Esophagus squamous epithelium (tissue), 4 donors: Measurements from ENCODE around the gene OPCML.

Experiments
- POLR2A ChIP-seq, 4 donors: fragments of 450-650 bp; IDR thresholded peaks; one replicate each; pipeline ENCODE4 v1.6.1; 2017; ENCODE audit warnings: antibody characterized with exemption in 4 of 4, mild to moderate bottlenecking in 4 of 4, moderate library complexity in 3 of 4
- TF ChIP-seq, protein P1 (sequence below), 6 experiments: fragments of 450-650 bp in 4 of 6; fragments of 200-600 bp in 2 of 6; sonication (generic) in 2 of 6; IDR thresholded peaks; one replicate each; pipeline ENCODE4 v1.5.1; 2016 to 2019; ENCODE audit warnings: antibody characterized with exemption in 6 of 6, mild to moderate bottlenecking in 4 of 6, moderate library complexity in 4 of 6

- TF ChIP-seq, protein P1, sequence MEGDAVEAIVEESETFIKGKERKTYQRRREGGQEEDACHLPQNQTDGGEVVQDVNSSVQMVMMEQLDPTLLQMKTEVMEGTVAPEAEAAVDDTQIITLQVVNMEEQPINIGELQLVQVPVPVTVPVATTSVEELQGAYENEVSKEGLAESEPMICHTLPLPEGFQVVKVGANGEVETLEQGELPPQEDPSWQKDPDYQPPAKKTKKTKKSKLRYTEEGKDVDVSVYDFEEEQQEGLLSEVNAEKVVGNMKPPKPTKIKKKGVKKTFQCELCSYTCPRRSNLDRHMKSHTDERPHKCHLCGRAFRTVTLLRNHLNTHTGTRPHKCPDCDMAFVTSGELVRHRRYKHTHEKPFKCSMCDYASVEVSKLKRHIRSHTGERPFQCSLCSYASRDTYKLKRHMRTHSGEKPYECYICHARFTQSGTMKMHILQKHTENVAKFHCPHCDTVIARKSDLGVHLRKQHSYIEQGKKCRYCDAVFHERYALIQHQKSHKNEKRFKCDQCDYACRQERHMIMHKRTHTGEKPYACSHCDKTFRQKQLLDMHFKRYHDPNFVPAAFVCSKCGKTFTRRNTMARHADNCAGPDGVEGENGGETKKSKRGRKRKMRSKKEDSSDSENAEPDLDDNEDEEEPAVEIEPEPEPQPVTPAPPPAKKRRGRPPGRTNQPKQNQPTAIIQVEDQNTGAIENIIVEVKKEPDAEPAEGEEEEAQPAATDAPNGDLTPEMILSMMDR (IDR thresholded peaks at IDR 0.05): no peak
- no peak for TF ChIP-seq POLR2A (IDR thresholded peaks at IDR 0.05)
Observed at GRCh38 chr11:132790971-132791370, 741.3 kb downstream of the OPCML start.
